Astrocyte (in vitro differentiated cells and primary cell): ENCODE measurements around the gene VPS13A.

Experiments used
- EZH2 ChIP-seq: IDR thresholded peaks from 2 replicates; pipeline ENCODE4 v1.6.1; 2012; ENCODE audit warnings: mild to moderate bottlenecking, low read length, inconsistent platforms; ENCODE audit not compliant: insufficient read depth
- TF ChIP-seq, protein P1 (sequence below): IDR thresholded peaks from 2 replicates; pipeline ENCODE4 v1.5.1; 2011; ENCODE audit warnings: low read depth, mild to moderate bottlenecking, inconsistent platforms, low read length, moderate library complexity; ENCODE audit not compliant: insufficient read depth

- TF ChIP-seq EZH2: no peak
- TF ChIP-seq, protein P1, sequence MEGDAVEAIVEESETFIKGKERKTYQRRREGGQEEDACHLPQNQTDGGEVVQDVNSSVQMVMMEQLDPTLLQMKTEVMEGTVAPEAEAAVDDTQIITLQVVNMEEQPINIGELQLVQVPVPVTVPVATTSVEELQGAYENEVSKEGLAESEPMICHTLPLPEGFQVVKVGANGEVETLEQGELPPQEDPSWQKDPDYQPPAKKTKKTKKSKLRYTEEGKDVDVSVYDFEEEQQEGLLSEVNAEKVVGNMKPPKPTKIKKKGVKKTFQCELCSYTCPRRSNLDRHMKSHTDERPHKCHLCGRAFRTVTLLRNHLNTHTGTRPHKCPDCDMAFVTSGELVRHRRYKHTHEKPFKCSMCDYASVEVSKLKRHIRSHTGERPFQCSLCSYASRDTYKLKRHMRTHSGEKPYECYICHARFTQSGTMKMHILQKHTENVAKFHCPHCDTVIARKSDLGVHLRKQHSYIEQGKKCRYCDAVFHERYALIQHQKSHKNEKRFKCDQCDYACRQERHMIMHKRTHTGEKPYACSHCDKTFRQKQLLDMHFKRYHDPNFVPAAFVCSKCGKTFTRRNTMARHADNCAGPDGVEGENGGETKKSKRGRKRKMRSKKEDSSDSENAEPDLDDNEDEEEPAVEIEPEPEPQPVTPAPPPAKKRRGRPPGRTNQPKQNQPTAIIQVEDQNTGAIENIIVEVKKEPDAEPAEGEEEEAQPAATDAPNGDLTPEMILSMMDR: no peak
Measured at GRCh38 chr9:77170991-77171699, 6.2 kb upstream of the VPS13A start.
